Neural progenitor cell (in vitro differentiated cells): ENCODE measurements around the gene NUFIP1. TPM values are rescaled to one million over a fixed set of nuclear protein-coding genes. Genes with fewer than 3 reads are reported as not detected.

ENCODE experiments used
- DNase-seq: peaks from one replicate; pipeline ENCODE4 v3.0.0-alpha.2; 2016; ENCODE audit warnings: low spot score
- H2AFZ ChIP-seq: fragments of 200-600 bp; sonication (generic); replicated peaks from 2 replicates; pipeline ENCODE4 v1.6.1; 2016; ENCODE audit warnings: antibody characterized with exemption
- H3F3A ChIP-seq: fragments of 200-600 bp; sonication (generic); 2 replicates; pipeline ENCODE4 v1.6.1; 2016; ENCODE audit warnings: antibody characterized with exemption, low read depth
- H3K27ac ChIP-seq: fragments of 200-600 bp; sonication (generic); 2 replicates; pipeline ENCODE4 v1.5.1; 2016; ENCODE audit warnings: mild to moderate bottlenecking
- H3K27me3 ChIP-seq: fragments of 200-600 bp; sonication (generic); 2 replicates; pipeline ENCODE4 v1.6.1; 2016; ENCODE audit warnings: mild to moderate bottlenecking, moderate library complexity
- H3K36me3 ChIP-seq: fragments of 200-600 bp; sonication (generic); 2 replicates; pipeline ENCODE4 v1.5.1; 2016
- H3K4me1 ChIP-seq: fragments of 200-600 bp; sonication (generic); 2 replicates; pipeline ENCODE4 v1.6.1; 2016; ENCODE audit warnings: mixed run types
- H3K4me2 ChIP-seq: fragments of 200-600 bp; sonication (generic); 2 replicates; pipeline ENCODE4 v1.6.1; 2016
- H3K4me3 ChIP-seq: fragments of 200-600 bp; sonication (generic); 2 replicates; pipeline ENCODE4 v1.5.1; 2016
- H3K79me2 ChIP-seq: fragments of 200-600 bp; sonication (generic); 2 replicates; pipeline ENCODE4 v1.6.1; 2016; ENCODE audit warnings: low read depth
- H3K9ac ChIP-seq: fragments of 200-600 bp; sonication (generic); 2 replicates; pipeline ENCODE4 v1.6.1; 2016
- H3K9me3 ChIP-seq: fragments of 200-600 bp; sonication (generic); 2 replicates; pipeline ENCODE4 v1.5.1; 2016; ENCODE audit warnings: low read depth
- H4K20me1 ChIP-seq: fragments of 200-600 bp; sonication (generic); 2 replicates; pipeline ENCODE4 v1.6.1; 2016; ENCODE audit warnings: low read depth
- H3K27ac Mint-ChIP-seq: 3 replicates; pipeline ENCODE4 v1.8.0; 2021; ENCODE audit warnings: mixed read lengths
- H3K27me3 Mint-ChIP-seq: 2 replicates; pipeline ENCODE4 v1.8.0; 2022; ENCODE audit warnings: low read depth, mild to moderate bottlenecking, inconsistent platforms, moderate library complexity, mixed read lengths; ENCODE audit not compliant: insufficient read depth
- H3K36me3 Mint-ChIP-seq: 3 replicates; pipeline ENCODE4 v1.8.0; 2021; ENCODE audit warnings: mixed read lengths
- H3K4me1 Mint-ChIP-seq: 3 replicates; pipeline ENCODE4 v1.8.0; 2021; ENCODE audit warnings: mixed read lengths
- H3K4me3 Mint-ChIP-seq: 3 replicates; pipeline ENCODE4 v1.8.0; 2021; ENCODE audit warnings: mild to moderate bottlenecking, moderate library complexity, mixed read lengths
- H3K9me3 Mint-ChIP-seq: 3 replicates; pipeline ENCODE4 v1.8.0; 2020; ENCODE audit warnings: mixed read lengths
- EZH2 ChIP-seq: fragments of 200-600 bp; sonication (generic); IDR thresholded peaks from 2 replicates; pipeline ENCODE4 v1.6.1; 2017; ENCODE audit warnings: antibody characterized with exemption, mild to moderate bottlenecking, moderate library complexity
- EZH2phosphoT487 ChIP-seq: fragments of 200-600 bp; sonication (generic); IDR thresholded peaks from 2 replicates; pipeline ENCODE4 v1.6.1; 2017; ENCODE audit warnings: antibody characterized with exemption
- total RNA-seq: library from RNA; depleted of rRNA; stranded (reverse); fragments of >200 nt; gene quantifications from 2 replicates; pipeline ENCODE4 v1.2.3, GENCODE V29; 2015; ENCODE audit warnings: low replicate concordance
- TF ChIP-seq, protein P1 (sequence below): fragments of 200-600 bp; sonication (generic); IDR thresholded peaks from 2 replicates; pipeline ENCODE4 v1.5.1; 2017; ENCODE audit warnings: antibody characterized with exemption, mild to moderate bottlenecking

NUFIP1 gene
- total RNA-seq, 1 donor from 2014 or later, result 12.9 TPM

DNA sequence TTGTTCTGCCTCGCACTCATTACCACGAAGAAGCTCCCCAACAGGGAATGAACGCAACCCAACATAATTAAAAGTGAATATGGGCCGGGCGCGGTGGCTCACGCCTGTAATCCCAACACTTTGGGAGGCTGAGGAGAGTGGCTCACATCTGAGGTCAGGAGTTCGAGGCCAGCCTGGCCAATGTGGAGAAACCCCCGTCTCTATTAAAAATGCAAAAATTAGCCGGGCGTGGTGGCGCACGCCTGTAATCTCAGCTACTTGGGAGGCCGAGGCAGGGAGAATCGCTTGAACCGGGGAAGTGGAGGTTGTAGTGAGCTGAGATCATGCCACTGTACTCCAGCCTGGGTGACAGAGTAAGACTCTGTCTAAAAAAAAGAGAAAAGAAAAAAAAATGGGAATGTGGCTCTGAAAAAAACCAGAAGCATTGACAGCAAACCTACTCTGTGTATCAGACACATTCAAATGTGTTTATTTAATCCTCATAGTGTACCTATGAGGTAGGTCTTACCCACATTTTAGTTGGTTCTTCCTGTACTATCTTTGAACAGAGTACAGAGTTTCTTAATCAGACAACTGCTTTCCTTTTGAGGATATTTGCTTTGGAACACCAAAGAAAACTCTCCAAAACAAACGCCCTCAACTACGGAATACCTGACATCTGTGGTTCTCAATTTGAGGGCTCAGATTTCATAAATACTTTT is 70.0 kb downstream of the NUFIP1 start:
- Histone ChIP-seq H3K27ac (peak overlapping the region; percentile 78), H3K4me3 (peak overlapping the region; percentile 61), H3K36me3 (no peaks in the 10 kb centered on the region), H3K4me1 (no peaks in the 10 kb centered on the region), H3K4me2 (peak overlapping the region; percentile 74), H3K9me3 (no peaks in the 10 kb centered on the region), H4K20me1 (no peaks in the 10 kb centered on the region), H3K79me2 (no peaks in the 10 kb centered on the region), H2AFZ (peak overlapping the region; percentile 91), H3F3A (peaks cover 27% of the 10 kb centered on the region), H3K27me3 (no peaks in the 10 kb centered on the region), H3K9ac (no peak overlapping the region)
- DNase-seq, result no peak
- H3K9me3 Mint-ChIP-seq, result no peaks in the 10 kb centered on the region
- peaks cover 6% of the 10 kb centered on the region for H3K27me3 Mint-ChIP-seq
- H3K4me1 Mint-ChIP-seq, result peaks cover 12% of the 10 kb centered on the region
- H3K27ac Mint-ChIP-seq, result peak overlapping the region; percentile 31
- TF ChIP-seq EZH2phosphoT487 (no peak), EZH2 (no peak)
- TF ChIP-seq, protein P1, sequence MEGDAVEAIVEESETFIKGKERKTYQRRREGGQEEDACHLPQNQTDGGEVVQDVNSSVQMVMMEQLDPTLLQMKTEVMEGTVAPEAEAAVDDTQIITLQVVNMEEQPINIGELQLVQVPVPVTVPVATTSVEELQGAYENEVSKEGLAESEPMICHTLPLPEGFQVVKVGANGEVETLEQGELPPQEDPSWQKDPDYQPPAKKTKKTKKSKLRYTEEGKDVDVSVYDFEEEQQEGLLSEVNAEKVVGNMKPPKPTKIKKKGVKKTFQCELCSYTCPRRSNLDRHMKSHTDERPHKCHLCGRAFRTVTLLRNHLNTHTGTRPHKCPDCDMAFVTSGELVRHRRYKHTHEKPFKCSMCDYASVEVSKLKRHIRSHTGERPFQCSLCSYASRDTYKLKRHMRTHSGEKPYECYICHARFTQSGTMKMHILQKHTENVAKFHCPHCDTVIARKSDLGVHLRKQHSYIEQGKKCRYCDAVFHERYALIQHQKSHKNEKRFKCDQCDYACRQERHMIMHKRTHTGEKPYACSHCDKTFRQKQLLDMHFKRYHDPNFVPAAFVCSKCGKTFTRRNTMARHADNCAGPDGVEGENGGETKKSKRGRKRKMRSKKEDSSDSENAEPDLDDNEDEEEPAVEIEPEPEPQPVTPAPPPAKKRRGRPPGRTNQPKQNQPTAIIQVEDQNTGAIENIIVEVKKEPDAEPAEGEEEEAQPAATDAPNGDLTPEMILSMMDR, result no peak
- H3K4me3 Mint-ChIP-seq, result no peak overlapping the region
- H3K36me3 Mint-ChIP-seq, result peaks cover 2% of the 10 kb centered on the region

DNA sequence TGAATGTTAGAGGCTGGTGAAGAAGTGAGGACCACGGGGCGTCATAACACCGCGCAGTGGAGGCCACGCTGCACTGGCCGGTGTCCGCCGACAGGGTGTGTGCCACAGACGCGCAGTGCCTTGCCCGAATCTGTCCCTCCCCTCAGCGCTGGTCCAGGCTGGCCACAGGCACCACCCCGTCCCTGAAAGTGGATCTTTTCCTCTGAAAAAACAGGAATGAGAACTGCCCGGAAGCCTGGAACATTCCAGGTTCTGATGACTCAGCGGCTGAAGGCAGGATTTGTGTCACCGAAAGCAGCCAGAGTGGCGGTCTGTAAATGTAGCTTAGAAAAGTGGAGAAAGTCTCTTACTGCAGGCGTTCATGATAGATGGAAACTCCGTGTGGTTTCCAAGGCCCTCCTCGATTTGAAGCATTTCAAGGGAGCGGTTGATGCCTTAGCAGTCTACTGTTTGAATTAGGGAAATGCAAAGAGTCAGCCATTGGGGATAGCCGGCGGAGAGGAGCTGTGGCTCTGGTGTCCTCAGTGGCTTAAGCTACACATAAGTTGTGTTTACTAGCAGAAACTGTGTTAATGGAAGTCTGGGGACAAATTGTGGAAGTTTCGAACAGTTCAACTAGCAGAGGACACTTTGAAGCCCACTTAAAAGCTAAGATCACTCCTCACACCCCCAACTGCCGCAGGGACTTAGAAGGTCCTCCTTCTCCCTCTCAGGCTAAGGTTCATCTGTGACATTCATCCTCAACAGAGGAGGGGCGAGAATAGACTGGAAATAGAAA is 70.8 kb downstream of the NUFIP1 start:
- peaks cover 12% of the 10 kb centered on the region for H3K4me1 Mint-ChIP-seq
- H3K27me3 ChIP-seq, result no peaks in the 10 kb centered on the region
- no peaks in the 10 kb centered on the region for H3K36me3 ChIP-seq
- no peaks in the 10 kb centered on the region for H3K9me3 ChIP-seq
- H3K27ac Mint-ChIP-seq, result no peak overlapping the region
- H3K4me2 ChIP-seq, result peak overlapping the region; percentile 74
- no peak overlapping the region for H3K4me3 Mint-ChIP-seq
- peaks cover 6% of the 10 kb centered on the region for H3K27me3 Mint-ChIP-seq
- no peaks in the 10 kb centered on the region for H3K9me3 Mint-ChIP-seq
- H3K4me1 ChIP-seq, result no peaks in the 10 kb centered on the region
- H3F3A ChIP-seq, result peaks cover 27% of the 10 kb centered on the region
- peak overlapping the region; percentile 78 for H3K27ac ChIP-seq
- H3K9ac ChIP-seq, result no peak overlapping the region
- no peak for TF ChIP-seq EZH2
- TF ChIP-seq, protein P1, result peak; percentile 67
- DNase-seq, result peak; percentile 94
- peak overlapping the region; percentile 61 for H3K4me3 ChIP-seq
- H2AFZ ChIP-seq, result peak overlapping the region; percentile 91
- no peaks in the 10 kb centered on the region for H3K79me2 ChIP-seq
- H3K36me3 Mint-ChIP-seq, result peaks cover 2% of the 10 kb centered on the region
- no peaks in the 10 kb centered on the region for H4K20me1 ChIP-seq

- no peaks in the 10 kb centered on the region for H3K79me2 ChIP-seq
- no peaks in the 10 kb centered on the region for H4K20me1 ChIP-seq
- peaks cover 2% of the 10 kb centered on the region for H3K36me3 Mint-ChIP-seq
- no peaks in the 10 kb centered on the region for H3K27me3 ChIP-seq
- TF ChIP-seq EZH2, result no peak
- TF ChIP-seq, protein P1, result peak; percentile 51
- peaks cover 6% of the 10 kb centered on the region for H3K27me3 Mint-ChIP-seq
- H3K4me1 Mint-ChIP-seq, result peaks cover 12% of the 10 kb centered on the region
- H3K9me3 Mint-ChIP-seq, result no peaks in the 10 kb centered on the region
- H2AFZ ChIP-seq, result peak overlapping the region; percentile 91
- H3K36me3 ChIP-seq, result no peaks in the 10 kb centered on the region
- peak; percentile 98 for DNase-seq
- H3K4me3 Mint-ChIP-seq, result no peak overlapping the region
- no peak overlapping the region for H3K27ac Mint-ChIP-seq
- no peaks in the 10 kb centered on the region for H3K9me3 ChIP-seq
- no peaks in the 10 kb centered on the region for H3K4me1 ChIP-seq
- H3K4me3 ChIP-seq, result peak overlapping the region; percentile 61
- H3K27ac ChIP-seq, result peak overlapping the region; percentile 78
- peak overlapping the region; percentile 75 for H3K4me2 ChIP-seq
- no peak overlapping the region for H3K9ac ChIP-seq
- H3F3A ChIP-seq, result peaks cover 27% of the 10 kb centered on the region
These were observed 71.5 kb downstream of the NUFIP1 start for GRCh38 chr13:44917589-44918325.
